Measurements from ENCODE around the gene ZFP28. TPM values are rescaled to one million over a fixed set of nuclear protein-coding genes. Genes with fewer than 3 reads are reported as not detected.

The ZFP28 gene
- 6.9 and 9.4 TPM in 2 replicates for total RNA-seq

GRCh38 chr19:56538761-56539263 is at the start of gene ZFP28:
Gene ZFP28, plus strand, starts transcription at chr19:56538948. Its CDS starts 71 bp downstream, at chr19:56539019.

DNA sequence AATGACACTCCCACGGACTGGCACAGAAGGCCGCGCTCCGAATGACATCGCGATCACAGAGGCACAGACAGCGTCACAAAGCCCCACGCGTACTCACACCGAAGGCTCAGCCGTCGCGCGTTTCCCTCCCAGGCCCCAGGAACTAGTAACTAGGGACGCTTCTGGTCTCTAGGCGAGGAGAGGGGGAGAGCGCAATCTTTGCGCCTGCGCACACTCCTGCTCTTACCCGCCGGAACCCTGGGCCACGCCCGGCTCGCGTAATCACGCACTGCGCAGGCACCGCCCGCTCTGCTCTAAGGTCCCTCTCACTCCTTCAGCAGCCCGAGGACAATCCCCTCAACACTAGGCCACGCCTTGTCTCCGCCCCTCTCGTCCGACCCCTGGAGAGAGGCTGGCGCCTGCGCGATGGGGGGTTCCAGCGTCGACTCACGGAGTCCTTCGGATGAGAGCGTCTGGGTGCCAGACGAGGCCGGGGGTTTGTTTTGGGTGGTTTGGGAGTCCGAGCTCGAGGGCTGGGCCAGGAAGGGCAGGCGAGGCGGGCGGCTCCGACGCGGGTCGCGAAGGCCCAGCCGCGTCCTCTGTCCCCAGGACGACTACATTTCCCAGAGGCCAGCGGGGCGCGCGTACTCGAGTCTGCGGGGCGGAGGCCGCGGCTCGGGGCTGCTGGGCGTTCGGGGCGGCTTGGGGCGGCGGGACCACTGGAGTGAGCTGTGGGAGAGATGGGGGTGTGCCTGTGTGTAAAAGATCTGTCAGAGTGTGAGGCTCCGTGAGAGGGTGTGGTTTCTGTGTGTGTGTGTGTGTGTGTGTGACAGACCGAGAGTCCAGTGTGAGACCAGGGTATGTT is 31.1 kb upstream of the ZFP28 start, which contains the start of gene ZNF471:
Gene ZNF471, plus strand, starts transcription at position 410 of the 844 bp plus-strand sequence. CDS start 3,717 bp downstream, outside the sequence.

GRCh38 chr19:56567274-56568120 is 28.7 kb downstream of the ZFP28 start, which contains the start of gene ZNF470:
Gene ZNF470, plus strand, starts transcription at chr19:56567468. Its CDS starts 2,844 bp downstream, at chr19:56570312.

DNA sequence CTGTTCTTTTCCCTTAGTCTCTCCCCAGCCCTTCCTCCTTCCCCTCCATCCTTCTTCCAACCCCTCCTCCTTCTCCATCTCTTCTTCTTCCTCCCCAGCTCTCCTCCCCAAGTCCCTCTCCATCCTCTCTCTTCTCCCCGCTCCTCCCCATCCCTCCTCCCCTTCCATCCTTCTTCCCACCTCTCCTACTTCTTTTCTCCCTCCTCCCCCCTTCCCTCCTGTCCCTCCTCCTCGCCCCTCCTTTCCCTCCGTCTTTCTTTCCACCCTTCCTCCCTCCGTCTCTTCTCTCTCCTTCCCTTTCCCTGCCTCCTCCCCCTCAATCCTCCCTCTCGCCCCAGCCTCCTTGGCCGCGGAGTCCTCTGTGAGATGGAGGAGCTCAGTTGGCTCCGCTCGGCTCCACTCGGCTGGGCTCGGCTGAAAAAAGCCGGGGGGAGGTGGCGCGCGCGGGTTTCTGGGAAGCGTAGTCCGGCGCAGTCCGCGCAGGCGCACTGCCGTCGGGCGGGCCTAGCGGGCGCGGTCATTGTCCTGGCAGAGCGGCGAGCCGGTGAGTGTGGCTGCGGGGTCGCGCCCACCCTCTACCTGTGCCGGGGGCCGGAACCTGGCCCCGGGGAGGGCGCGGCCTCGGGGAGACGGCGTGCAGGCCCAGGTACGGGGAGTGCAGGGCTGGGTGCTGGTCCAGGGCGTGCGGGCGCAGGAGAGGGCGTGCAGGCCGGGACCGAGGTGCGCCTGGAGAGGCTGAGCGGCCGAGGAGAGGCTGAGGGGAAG is 56.2 kb downstream of the ZFP28 start, which contains the start of gene ZNF71:
Gene ZNF71, plus strand, starts transcription at position 520 of the 765 bp plus-strand sequence. CDS start 6,257 bp downstream, outside the sequence.

Other genes starting within 250 kb of the ZFP28 start
- 3.4 and 4.7 TPM in 2 replicates for gene ZSCAN5A, start 224.1 kb upstream of the ZFP28 start, total RNA-seq
- gene ZNF582, start 145.4 kb upstream of the ZFP28 start, total RNA-seq: 2.1 and 2.8 TPM in 2 replicates
- 4.2 and 4.4 TPM in 2 replicates for gene ZNF583, start 134.6 kb upstream of the ZFP28 start, total RNA-seq
- gene ZNF667, start 61.6 kb upstream of the ZFP28 start, total RNA-seq: 3.2 and 4.0 TPM in 2 replicates
- gene ZNF471, start 31.1 kb upstream of the ZFP28 start, total RNA-seq: 3.8 and 4.4 TPM in 2 replicates
- 6.3 and 6.5 TPM in 2 replicates for gene ZNF470, start 28.5 kb downstream of the ZFP28 start, total RNA-seq
- 4.8 and 5.0 TPM in 2 replicates for gene ZNF71, start 56.4 kb downstream of the ZFP28 start, total RNA-seq
- 0.12 and 0.13 TPM in 2 replicates for gene SMIM17, start 104.2 kb downstream of the ZFP28 start, total RNA-seq
- 0.50 and 1.8 TPM in 2 replicates for gene ZNF835, start 132.8 kb downstream of the ZFP28 start, total RNA-seq

All from aortic smooth muscle cell (primary cell).